ENCODE results near the gene PTPN6. TPM values are rescaled to one million over a fixed set of nuclear protein-coding genes. Genes with fewer than 3 reads are reported as not detected.
A peak's percentile ranks its signal among the peaks of the same experiment; 100 is the strongest.

The PTPN6 gene
- total RNA-seq, 2 donors from 2014 or later: 30.6 to 43.2 TPM

- Histone ChIP-seq H3K36me3 (peaks cover 4 to 6% of the 10 kb centered on the region in 2 donors), H3K27ac (peak overlapping the region; percentile 92 to 94), H3K27me3 (replicated peaks; ENCODE audit: insufficient read depth) (no peaks in the 10 kb centered on the region), H3K4me1 (replicated peaks) (peaks cover 13% of the 10 kb centered on the region), H3K9me3 (no peaks in the 10 kb centered on the region), H3K4me3 (peak overlapping the region; percentile 47 to 52)
- no peak for DNase-seq (ENCODE audit: low spot score)
- intact Hi-C loops (cut with DNase I): loop anchor here (10.0 kb wide), 1 partner anchor 64 kb away; the partner anchor contains the start of gene SPSB2
- 79% methylated on average over 30 of the region's 32 CpGs for WGBS
- TF ChIP-seq POLR2AphosphoS5 (IDR thresholded peaks at IDR 0.05): no peak
- no peak for TF ChIP-seq CTCF (IDR thresholded peaks at IDR 0.05)
- TF ChIP-seq POLR2A (IDR thresholded peaks at IDR 0.05): no peak
Observed at GRCh38 chr12:6938353-6939190, 12.6 kb upstream of the PTPN6 start.

- no peak overlapping the region for H3K4me3 ChIP-seq
- WGBS: 77% methylated on average over 2 of the region's 2 CpGs
- no peaks in the 10 kb centered on the region for H3K9me3 ChIP-seq
- peaks cover 4 to 6% of the 10 kb centered on the region in 2 donors for H3K36me3 ChIP-seq
- peaks cover 10% of the 10 kb centered on the region for H3K4me1 ChIP-seq (replicated peaks)
- TF ChIP-seq CTCF (IDR thresholded peaks at IDR 0.05) (no peak), POLR2AphosphoS5 (IDR thresholded peaks at IDR 0.05) (no peak), POLR2A (IDR thresholded peaks at IDR 0.05) (no peak)
- no peak for DNase-seq (ENCODE audit: low spot score)
- H3K27me3 ChIP-seq (replicated peaks; ENCODE audit: insufficient read depth): no peaks in the 10 kb centered on the region
- intact Hi-C loops (cut with DNase I): loop anchor here (10.0 kb wide), 1 partner anchor 64 kb away; the partner anchor contains the start of gene SPSB2
- H3K27ac ChIP-seq: peak overlapping the region in 1 of 2 donors; percentile 94
Observed at GRCh38 chr12:6939191-6939540, 12.0 kb upstream of the PTPN6 start.

- TF ChIP-seq POLR2A (IDR thresholded peaks at IDR 0.05) (no peak), POLR2AphosphoS5 (IDR thresholded peaks at IDR 0.05) (peak; percentile 5)
- Histone ChIP-seq H3K36me3 (no peaks in the 10 kb centered on the region), H3K27me3 (replicated peaks; ENCODE audit: insufficient read depth) (no peaks in the 10 kb centered on the region), H3K4me3 (no peak overlapping the region), H3K9me3 (no peaks in the 10 kb centered on the region), H3K27ac (peak overlapping the region in 1 of 2 donors; percentile 94), H3K4me1 (replicated peaks) (peaks cover 23% of the 10 kb centered on the region)
- WGBS: 87% methylated on average over 12 of the region's 12 CpGs
- intact Hi-C loops (cut with DNase I): no loop called here
- DNase-seq (ENCODE audit: low spot score): no peak
Observed at GRCh38 chr12:6941267-6941666, 9.9 kb upstream of the PTPN6 start.

GRCh38 chr12:6941782-6942181 is 9.4 kb upstream of the PTPN6 start:
- no peaks in the 10 kb centered on the region for H3K9me3 ChIP-seq
- H3K4me3 ChIP-seq: no peak overlapping the region
- no peaks in the 10 kb centered on the region for H3K36me3 ChIP-seq
- 77% methylated on average over 12 of the region's 12 CpGs for WGBS
- H3K4me1 ChIP-seq (replicated peaks): peaks cover 21% of the 10 kb centered on the region
- intact Hi-C loops (cut with DNase I): no loop called here
- H3K27me3 ChIP-seq (replicated peaks; ENCODE audit: insufficient read depth): no peaks in the 10 kb centered on the region
- peak overlapping the region in 1 of 2 donors; percentile 94 for H3K27ac ChIP-seq
- DNase-seq (ENCODE audit: low spot score): no peak
- TF ChIP-seq CTCF (IDR thresholded peaks at IDR 0.05) (no peak), POLR2A (IDR thresholded peaks at IDR 0.05) (no peak), POLR2AphosphoS5 (IDR thresholded peaks at IDR 0.05) (no peak)

GRCh38 chr12:6942331-6942665 is 8.9 kb upstream of the PTPN6 start:
- no peak for TF ChIP-seq CTCF (IDR thresholded peaks at IDR 0.05)
- TF ChIP-seq POLR2A (IDR thresholded peaks at IDR 0.05): no peak
- no peak for TF ChIP-seq POLR2AphosphoS5 (IDR thresholded peaks at IDR 0.05)
- Histone ChIP-seq H3K27me3 (replicated peaks; ENCODE audit: insufficient read depth) (no peaks in the 10 kb centered on the region), H3K4me3 (no peak overlapping the region), H3K4me1 (replicated peaks) (peaks cover 23% of the 10 kb centered on the region), H3K27ac (peak overlapping the region; percentile 94 to 97), H3K36me3 (no peaks in the 10 kb centered on the region), H3K9me3 (no peaks in the 10 kb centered on the region)
- 81% methylated on average over 11 of the region's 11 CpGs for WGBS
- no peak for DNase-seq (ENCODE audit: low spot score)
- intact Hi-C loops (cut with DNase I): no loop called here
